Thymus (tissue), 11 donors: Measurements from ENCODE around the gene TSC22D3. TPM values are rescaled to one million over a fixed set of nuclear protein-coding genes. Genes with fewer than 3 reads are reported as not detected.
A peak's percentile ranks its signal among the peaks of the same experiment; 100 is the strongest.

Experiments
- DNase-seq, 9 donors: peaks; one replicate each; pipeline ENCODE4 v3.0.0-alpha.2; 2013; ENCODE audit warnings: low spot score in 9 of 9, low read depth in 6 of 9, missing footprints in 1 of 9
- H3K27ac ChIP-seq, 2 donors: one replicate each; pipeline ENCODE4 v1.5.1; 2013; ENCODE audit warnings: control low read depth in 1 of 2, low read depth in 1 of 2, low read length in 1 of 2, mild to moderate bottlenecking in 1 of 2, moderate library complexity in 1 of 2
- H3K27me3 ChIP-seq, 2 donors: one replicate each; pipeline ENCODE4 v1.5.1; 2013; ENCODE audit warnings: low read length in 1 of 2; ENCODE audit not compliant: control insufficient read depth in 2 of 2, insufficient read depth in 1 of 2
- H3K36me3 ChIP-seq, 2 donors: one replicate each; pipeline ENCODE4 v1.5.1; 2013; ENCODE audit warnings: low read length in 1 of 2, mild to moderate bottlenecking in 1 of 2, moderate library complexity in 1 of 2; ENCODE audit not compliant: control insufficient read depth in 2 of 2, insufficient read depth in 2 of 2
- H3K4me1 ChIP-seq, 2 donors: one replicate each; pipeline ENCODE4 v1.5.1; 2013; ENCODE audit warnings: low read length in 2 of 2; ENCODE audit not compliant: control insufficient read depth in 2 of 2, insufficient read depth in 2 of 2
- H3K4me3 ChIP-seq, 2 donors: one replicate each; pipeline ENCODE4 v1.5.1; 2013; ENCODE audit warnings: low read length in 2 of 2, control low read depth in 1 of 2, mild to moderate bottlenecking in 1 of 2
- H3K9me3 ChIP-seq, 2 donors: one replicate each; pipeline ENCODE4 v1.5.1; 2013; ENCODE audit warnings: low read length in 1 of 2, mild to moderate bottlenecking in 1 of 2; ENCODE audit not compliant: control insufficient read depth in 2 of 2, insufficient read depth in 1 of 2
- WGBS: extraction: QIAGEN DNeasy Blood & Tissue Kit; methylation state at CpG from one replicate; pipeline ENCODE4 v1.1.7; 2013; 5-methylcytosine and 5-hydroxymethylcytosine counted together
- polyA plus RNA-seq: library from polyadenylated mRNA; stranded (reverse); fragments of 200-250 nt; gene quantifications from one replicate; pipeline ENCODE4 v1.2.3, GENCODE V29; 2013
- total RNA-seq: library from RNA; stranded (reverse); fragments of 120-200 nt; gene quantifications from one replicate; pipeline ENCODE4 v1.2.4, GENCODE V29; 2013
- donor health status: healthy.

TSC22D3 gene
- total and polyA plus RNA-seq, 2 donors = 63.4 to 873 TPM

DNA sequence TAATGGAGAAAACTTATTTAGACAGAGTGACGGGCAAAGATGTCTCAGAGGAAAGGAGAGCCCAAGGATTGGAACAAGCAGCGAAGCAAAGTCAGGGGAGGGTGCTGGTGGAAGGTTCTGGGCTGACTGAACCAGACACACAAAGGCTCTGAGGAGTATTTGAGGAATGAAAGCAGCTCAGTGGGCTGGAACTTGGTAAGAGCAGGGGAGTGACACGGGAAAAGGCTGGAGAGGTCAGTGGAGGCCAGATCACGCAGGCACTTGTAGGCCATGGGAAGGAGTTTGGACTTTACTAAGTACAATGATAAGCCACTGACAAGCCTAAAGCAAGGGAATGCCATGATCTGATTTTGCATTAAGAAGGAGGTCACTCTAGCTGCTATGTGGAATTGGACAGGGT, 71.4 kb downstream of the TSC22D3 start:
- H3K27me3 ChIP-seq = no peaks in the 10 kb centered on the region
- no peak overlapping the region for H3K4me3 ChIP-seq
- H3K36me3 ChIP-seq = no peaks in the 10 kb centered on the region
- H3K4me1 ChIP-seq = peaks cover 4 to 7% of the 10 kb centered on the region in 2 donors
- over 99% methylated on average over 4 of the region's 4 CpGs for WGBS
- no peaks in the 10 kb centered on the region for H3K9me3 ChIP-seq
- no peak for DNase-seq
- no peak overlapping the region for H3K27ac ChIP-seq

DNA sequence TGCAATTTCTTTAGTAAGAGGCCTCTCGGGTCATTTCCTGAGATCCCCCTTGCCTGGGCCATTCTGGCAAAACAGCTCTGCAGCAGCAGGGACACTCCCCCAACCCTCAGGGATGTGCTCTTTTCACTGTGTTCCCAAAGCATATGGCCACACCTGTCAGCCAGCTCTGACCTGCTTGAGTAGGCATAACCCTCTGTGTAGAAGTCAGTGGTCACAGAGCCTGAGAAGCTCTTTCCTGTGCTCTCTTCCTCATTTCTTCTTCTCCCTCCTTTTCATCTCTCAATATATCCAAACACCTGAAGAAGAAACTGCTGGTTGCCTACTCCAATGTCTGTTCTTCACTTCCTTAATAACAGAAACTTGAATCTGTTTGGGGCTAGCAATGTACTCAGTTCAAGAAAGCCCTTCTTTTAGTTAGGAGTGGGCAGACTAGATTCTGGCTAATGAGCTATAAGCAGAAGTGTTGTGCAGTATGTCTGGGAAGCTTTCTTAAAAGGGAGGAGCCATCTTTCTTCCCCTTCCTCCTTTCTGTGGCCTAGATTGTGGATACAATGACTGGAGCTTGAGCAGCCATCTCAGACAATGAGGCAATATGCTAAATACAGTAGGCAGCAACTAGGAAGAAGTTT, 74.0 kb downstream of the TSC22D3 start:
- H3K27ac ChIP-seq = no peak overlapping the region
- no peak for DNase-seq
- 52% methylated on average over 1 of the region's 1 CpG for WGBS
- no peaks in the 10 kb centered on the region for H3K9me3 ChIP-seq
- no peak overlapping the region for H3K4me3 ChIP-seq
- H3K4me1 ChIP-seq = peaks cover 4 to 7% of the 10 kb centered on the region in 2 donors
- H3K36me3 ChIP-seq = no peaks in the 10 kb centered on the region
- no peaks in the 10 kb centered on the region for H3K27me3 ChIP-seq

DNA sequence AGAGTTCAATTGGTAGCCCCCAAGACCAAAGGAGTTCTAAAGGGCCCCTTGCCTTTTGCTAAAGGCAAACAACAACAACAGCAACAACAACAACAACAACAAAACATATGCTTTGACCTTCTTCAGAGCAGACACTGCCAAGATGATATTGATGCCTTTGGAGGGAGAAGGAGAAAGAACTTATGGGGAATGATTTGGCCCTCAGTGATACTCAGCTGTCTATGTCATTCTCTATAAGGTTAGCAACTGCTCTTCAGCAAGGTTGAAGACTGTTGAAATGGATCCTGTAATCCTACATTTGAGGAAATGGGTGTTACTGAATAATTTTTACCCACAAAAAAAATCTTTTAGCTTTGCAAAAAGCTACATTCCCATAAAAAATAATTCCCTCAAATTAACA, 74.8 kb downstream of the TSC22D3 start:
- Histone ChIP-seq H3K9me3 (no peaks in the 10 kb centered on the region), H3K4me3 (no peak overlapping the region), H3K27ac (peak overlapping the region in 1 of 2 donors; percentile 31), H3K36me3 (no peaks in the 10 kb centered on the region), H3K4me1 (peaks cover 4 to 7% of the 10 kb centered on the region in 2 donors), H3K27me3 (no peaks in the 10 kb centered on the region)
- no peak for DNase-seq

DNA sequence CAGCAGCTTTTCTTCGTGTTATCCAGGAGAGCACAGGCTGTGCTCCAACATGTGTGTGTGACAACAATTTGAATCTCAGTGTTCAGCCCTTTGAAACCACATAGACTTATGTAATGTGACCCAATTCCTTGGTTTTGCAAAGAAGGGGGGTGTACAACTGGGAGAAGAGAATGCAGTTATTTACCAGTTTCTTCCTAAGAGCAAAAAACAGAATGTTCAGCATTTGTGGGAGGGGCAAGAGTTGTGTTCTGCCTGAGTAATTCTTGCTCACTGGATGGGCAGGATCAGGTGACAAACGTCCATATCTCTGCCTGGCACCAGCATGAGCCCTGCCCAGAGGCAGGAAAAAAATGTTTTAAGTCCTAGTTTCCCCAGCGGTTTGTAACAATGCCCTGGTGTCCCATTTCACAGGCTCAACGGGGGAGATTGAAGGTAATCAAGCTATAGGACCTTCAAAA, 75.2 kb downstream of the TSC22D3 start:
- Histone ChIP-seq H3K4me3 (no peak overlapping the region), H3K36me3 (no peaks in the 10 kb centered on the region), H3K27me3 (no peaks in the 10 kb centered on the region), H3K9me3 (no peaks in the 10 kb centered on the region), H3K27ac (peak overlapping the region in 1 of 2 donors; percentile 31), H3K4me1 (peaks cover 4 to 7% of the 10 kb centered on the region in 2 donors)
- 88% methylated on average over 4 of the region's 4 CpGs for WGBS
- DNase-seq = no peak

DNA sequence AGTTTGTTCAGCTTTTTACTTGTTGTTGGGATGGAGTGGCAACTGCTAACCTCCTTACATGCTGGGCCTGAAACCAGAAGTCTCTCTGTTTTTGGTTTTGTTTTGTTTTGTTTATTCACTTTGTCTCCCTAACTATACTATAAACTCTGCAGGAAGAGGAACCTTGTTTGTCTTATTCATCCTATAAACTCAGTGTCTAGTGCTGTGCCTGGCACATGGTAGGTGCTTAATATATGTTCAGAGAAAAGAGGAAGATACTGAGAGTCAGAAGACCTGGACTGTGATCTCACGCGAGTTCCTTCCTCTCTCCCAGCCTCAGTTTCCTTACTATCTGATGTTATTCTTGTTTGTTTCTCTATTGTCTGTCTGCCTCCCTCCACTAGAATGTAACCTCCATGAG, 76.0 kb downstream of the TSC22D3 start:
- WGBS = 93% methylated on average over 2 of the region's 2 CpGs
- no peaks in the 10 kb centered on the region for H3K27me3 ChIP-seq

DNA sequence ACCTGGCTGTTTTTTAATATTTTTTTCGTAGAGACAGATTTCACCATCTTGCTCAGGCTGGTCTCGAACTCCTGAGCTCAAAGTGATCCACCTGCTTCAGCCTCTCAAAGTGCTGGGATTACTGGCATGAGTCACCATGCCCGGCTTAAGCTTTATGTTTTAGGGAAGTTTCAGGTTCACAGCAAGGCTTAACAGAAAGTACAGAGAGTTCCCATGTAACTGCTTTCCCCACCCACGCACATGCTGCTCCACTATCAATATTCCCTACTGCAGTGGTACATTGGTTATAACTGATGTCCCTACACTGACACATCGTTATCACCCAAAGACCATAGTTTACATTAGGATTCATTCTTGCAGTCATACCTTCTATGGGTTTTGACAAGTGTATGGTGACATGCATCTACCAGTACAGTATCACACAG, 84.6 kb downstream of the TSC22D3 start:
- Histone ChIP-seq H3K27ac (no peak overlapping the region), H3K36me3 (no peaks in the 10 kb centered on the region), H3K4me3 (no peak overlapping the region), H3K27me3 (no peaks in the 10 kb centered on the region), H3K4me1 (no peaks in the 10 kb centered on the region), H3K9me3 (no peaks in the 10 kb centered on the region)
- no peak for DNase-seq
- WGBS = 92% methylated on average over 5 of the region's 5 CpGs

More for the DNA sequence above, 76.0 kb downstream of the TSC22D3 start:
- Histone ChIP-seq H3K27ac (peak overlapping the region in 1 of 2 donors; percentile 5), H3K4me1 (peaks cover 4 to 7% of the 10 kb centered on the region in 2 donors), H3K9me3 (no peaks in the 10 kb centered on the region), H3K4me3 (no peak overlapping the region), H3K36me3 (no peaks in the 10 kb centered on the region)
- no peak for DNase-seq

DNA sequence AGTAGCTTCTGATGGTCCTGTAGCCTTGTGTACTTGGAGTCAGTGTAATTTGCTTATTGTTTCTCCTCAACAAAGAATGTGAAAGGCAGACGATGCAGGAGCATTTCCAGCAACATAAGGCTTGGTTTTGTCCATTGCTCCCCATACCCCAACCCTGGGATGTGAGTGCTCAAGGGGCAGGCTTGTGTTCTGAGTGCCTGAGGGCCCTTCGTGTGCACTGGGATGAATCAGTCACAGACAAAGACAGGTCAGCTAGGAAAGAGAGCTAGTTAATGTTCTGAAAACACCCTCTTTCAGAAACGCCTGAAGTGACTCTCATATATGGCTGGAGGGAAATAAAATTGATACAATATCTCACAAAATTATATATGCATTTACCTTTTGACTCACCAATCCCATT, 88.1 kb downstream of the TSC22D3 start:
- Histone ChIP-seq H3K36me3 (no peaks in the 10 kb centered on the region), H3K4me3 (no peak overlapping the region), H3K27me3 (no peaks in the 10 kb centered on the region), H3K9me3 (no peaks in the 10 kb centered on the region), H3K4me1 (peaks cover 5 to 10% of the 10 kb centered on the region in 2 donors), H3K27ac (no peak overlapping the region)
- DNase-seq = no peak
- 94% methylated on average over 3 of the region's 3 CpGs for WGBS

DNA sequence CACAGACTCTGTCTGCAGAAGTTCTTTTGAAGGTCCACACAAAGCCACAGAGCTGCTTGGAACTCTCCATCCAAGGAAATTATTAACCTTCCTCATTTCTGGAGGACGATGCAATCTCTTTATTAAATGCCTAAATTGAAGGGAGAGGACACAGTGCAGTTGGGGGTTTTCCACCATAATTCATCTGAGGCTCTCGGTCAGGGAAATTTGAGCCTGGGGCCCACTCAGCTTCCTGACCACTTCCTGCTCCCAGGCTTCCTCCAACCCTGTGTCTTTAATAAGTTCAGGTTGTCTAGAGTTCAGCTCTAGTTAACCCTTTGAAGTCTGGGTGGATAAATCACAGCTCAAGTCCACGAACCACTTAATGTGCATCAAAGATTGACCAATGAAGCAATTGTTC, 88.8 kb downstream of the TSC22D3 start:
- H3K9me3 ChIP-seq = no peaks in the 10 kb centered on the region
- H3K4me3 ChIP-seq = no peak overlapping the region
- no peaks in the 10 kb centered on the region for H3K36me3 ChIP-seq
- WGBS = 55% methylated on average over 3 of the region's 3 CpGs
- no peak overlapping the region for H3K27ac ChIP-seq
- H3K4me1 ChIP-seq = peaks cover 5 to 10% of the 10 kb centered on the region in 2 donors
- DNase-seq = no peak
- no peaks in the 10 kb centered on the region for H3K27me3 ChIP-seq

DNA sequence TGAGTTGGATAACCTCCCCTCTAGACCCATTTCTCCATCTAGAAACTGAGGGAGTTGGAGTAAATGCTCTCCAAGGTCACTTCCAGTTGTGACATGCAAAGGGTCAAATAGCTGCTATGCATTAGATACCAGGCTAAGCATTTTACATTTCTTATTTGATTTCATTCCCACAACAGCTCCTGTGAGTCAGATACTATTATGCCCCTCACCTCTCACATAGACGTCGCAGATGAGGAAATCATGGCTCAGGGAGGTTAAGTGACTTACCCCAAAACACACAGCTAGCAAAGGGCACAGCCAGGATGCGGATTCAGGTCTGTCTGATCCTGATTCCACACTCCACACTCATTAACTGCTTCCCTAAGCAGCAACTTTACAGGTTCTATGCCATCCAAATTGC, 89.6 kb downstream of the TSC22D3 start:
- DNase-seq = no peak
- WGBS = 97% methylated on average over 3 of the region's 3 CpGs
- Histone ChIP-seq H3K27ac (no peak overlapping the region), H3K27me3 (no peaks in the 10 kb centered on the region), H3K36me3 (no peaks in the 10 kb centered on the region), H3K4me3 (no peak overlapping the region), H3K4me1 (peaks cover 5 to 10% of the 10 kb centered on the region in 2 donors), H3K9me3 (no peaks in the 10 kb centered on the region)
